Suppressor macrophage treated with lipopolysaccharide for 1 hour (primary cell): ENCODE measurements around the gene CALCOCO1.
"Not testable (repeated sequence)": the region's sequence is repeated elsewhere in the genome, so short reads cannot be mapped to it uniquely, and the experiment has no call there.

Experiments used
- DNase-seq, 3 donors: peaks; one replicate each; pipeline ENCODE4 v3.0.0-alpha.2; 2020 to 2022

CALCOCO1 gene, protein sequence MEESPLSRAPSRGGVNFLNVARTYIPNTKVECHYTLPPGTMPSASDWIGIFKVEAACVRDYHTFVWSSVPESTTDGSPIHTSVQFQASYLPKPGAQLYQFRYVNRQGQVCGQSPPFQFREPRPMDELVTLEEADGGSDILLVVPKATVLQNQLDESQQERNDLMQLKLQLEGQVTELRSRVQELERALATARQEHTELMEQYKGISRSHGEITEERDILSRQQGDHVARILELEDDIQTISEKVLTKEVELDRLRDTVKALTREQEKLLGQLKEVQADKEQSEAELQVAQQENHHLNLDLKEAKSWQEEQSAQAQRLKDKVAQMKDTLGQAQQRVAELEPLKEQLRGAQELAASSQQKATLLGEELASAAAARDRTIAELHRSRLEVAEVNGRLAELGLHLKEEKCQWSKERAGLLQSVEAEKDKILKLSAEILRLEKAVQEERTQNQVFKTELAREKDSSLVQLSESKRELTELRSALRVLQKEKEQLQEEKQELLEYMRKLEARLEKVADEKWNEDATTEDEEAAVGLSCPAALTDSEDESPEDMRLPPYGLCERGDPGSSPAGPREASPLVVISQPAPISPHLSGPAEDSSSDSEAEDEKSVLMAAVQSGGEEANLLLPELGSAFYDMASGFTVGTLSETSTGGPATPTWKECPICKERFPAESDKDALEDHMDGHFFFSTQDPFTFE

DNA sequence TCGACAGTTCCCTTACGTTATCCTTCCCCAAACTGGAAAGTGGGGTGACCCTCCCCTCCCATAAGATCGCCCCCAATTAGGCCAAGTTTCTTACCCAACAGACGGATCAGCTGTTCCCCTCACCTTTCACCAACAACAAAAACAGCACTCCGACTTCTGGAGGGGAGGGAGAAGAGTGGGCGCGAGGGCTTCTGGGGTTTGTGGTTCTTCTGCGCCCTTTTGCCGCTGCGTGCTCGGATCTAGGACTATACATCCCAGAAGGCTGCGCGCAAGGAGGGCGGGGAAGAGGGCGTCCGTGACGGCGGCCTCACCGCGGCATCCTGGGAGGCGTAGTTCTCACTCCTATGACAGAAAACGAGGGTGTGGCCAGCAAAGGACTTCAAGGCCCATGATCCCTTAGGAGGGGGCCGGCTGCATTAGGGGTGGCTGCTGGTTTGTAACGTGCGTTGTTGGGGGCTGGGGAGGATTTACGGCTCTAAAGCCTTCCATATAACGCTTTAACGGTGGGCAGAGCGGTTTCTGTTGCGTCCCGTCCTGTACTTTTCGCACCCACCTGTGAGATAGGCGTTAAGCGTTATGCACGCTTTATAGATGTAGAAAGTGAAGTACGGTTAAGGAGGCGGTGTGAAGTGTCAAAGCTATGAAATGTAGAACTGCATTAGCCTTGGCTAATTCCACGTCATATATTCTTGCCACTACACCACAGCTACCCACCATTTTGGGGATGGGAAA, at the start of gene CALCOCO1:
CALCOCO1 (minus strand) TSS at position 143 of the 732 bp plus-strand sequence. CDS start 2,210 bp downstream, outside the sequence.
- peak; percentile 98 for DNase-seq

DNA sequence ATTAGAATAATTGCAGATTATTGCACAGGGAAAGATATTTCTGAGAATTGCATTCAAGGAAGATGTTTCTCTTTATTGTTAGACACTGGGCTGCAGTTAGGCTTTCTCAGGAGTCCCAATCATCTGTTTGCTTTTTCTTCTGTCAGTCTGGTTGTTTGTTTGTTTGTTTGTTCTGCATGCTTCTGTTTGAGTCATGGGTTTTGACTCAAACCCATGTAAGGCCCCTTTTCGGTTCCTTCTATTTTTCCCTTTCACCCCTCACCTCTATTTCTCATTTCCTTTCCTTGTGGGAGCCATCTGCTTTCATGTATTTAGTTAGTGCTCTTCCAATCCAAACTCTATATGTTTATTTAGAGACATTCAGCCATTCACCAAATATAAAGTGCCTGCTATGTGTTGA, 49.6 kb upstream of the CALCOCO1 start:
- DNase-seq = no peak

DNA sequence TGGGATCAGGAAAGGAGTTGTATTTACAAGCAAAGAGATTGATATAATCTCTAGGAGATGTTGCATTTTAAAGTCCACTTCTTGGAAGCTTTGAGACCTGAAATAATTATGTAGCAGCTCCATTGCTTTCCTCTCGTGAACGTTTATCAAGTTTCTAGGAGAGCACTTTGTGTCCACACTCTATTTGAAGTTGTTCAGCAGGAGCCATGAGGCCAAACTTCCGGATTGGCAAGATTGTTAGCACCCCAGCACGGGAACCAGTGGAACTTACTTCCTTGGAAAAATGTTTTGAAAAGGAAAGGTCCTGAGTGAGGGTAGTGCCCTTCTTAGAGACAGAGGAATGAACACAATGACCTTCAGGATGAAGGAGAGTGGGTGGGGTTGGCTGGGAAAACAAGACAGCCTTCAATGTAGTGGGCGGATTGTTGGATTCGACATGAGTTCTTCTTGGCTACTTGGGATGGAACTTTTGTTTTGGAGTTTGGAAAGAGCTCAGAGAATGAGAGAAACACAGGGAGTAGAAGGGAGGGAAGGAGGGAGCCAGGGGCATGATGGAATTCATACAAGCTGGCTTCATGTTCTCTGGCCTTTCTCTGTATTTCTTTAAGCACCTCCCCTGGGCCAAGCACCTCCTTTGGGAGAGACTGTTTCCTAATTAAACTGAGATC, 48.4 kb upstream of the CALCOCO1 start:
- DNase-seq = no peak

DNA sequence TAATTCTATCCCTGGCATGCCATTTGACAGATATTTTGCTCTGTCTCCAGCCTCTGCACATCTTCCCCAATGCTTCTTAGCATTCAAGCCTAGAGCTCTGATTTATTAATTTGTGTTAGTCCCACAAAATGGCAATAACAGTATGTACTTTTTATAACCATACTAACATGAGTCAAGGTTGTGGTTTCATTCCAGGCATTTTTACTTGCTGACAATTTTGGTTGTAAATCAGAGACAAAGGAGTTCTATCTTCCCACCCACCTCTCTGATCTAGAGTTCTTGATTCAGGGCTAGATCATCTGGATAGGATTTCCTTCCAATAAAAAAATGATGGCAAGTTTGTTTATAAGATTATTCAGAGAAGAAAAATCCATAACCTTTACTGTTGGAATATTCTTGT, 43.0 kb upstream of the CALCOCO1 start:
- no peak for DNase-seq

DNA sequence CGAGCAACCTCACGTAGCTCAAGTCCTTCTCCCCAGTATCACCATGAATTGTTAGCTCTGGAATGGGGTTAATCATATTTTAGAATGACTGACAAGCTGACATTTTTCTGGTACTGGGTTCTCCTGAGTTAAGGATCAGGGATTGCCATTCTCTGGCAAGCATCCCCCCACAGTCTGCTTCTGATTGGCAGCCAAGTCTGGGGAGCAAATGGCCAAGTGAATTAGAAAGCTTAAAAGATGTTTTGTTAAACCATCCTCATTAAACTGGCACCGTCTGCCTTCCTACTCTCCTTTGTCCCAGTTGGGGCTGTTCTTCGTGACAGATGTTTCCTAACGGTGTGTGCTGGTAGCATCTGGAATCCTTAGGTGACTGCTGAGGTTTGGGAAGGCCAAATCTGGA, 41.7 kb upstream of the CALCOCO1 start:
- DNase-seq = no peak

DNA sequence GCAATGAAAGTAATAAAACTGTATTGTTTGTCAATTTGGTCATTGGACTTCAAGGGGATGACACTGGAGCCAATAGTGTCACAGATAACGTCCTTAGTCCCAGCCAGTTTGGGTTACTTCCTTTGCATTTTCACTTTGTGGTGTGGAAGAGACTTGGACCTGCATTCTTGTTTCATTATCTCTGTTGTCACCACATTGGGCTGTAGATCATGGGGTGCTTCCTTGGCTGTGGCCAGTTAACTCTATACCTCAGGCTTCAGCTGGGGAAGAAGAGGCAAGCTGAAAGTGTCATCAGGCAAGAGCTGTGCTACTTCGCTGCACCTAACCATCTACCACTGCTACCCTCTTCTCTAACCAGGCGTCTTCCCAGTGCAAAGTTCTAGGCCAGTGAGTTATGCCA, 39.6 kb upstream of the CALCOCO1 start:
- no peak for DNase-seq

DNA sequence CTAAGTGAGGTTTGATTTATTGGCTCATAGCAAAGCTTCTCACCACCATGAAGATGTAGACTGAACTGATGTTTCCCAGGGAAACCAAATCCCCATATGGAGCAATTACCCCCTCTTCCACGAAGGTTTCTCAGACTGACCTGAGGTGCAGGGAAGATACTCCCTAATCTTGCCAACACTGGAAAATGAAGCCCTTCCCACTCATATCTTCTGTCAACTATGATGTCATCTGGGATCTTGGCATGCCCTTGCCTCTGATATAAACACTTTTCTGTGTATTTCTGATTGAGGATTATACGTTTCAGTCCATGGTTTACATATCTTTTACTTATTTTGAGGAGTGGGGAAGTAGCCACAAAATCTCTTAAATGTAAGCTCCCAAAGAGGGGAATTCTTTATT, 38.6 kb upstream of the CALCOCO1 start:
- DNase-seq = no peak

DNA sequence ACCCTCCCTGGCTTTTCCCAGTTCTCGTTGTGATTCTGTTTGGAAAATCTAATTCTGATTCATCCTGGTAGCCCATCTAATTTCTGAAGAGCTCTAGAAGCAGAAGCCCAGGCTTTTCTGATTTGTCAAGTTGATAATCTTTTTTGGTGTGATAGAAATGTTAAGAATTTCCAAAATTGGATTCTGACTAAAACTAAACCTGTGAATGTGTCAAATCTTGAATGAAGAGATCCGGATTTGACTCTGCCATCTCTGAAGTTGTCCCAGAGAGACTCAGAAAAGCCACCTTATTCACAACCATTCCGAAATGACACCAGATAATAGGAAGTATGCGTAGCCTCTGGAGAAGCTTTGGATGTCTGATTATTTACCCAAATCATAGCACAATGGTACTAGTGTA, 37.4 kb upstream of the CALCOCO1 start:
- DNase-seq = no peak

DNA sequence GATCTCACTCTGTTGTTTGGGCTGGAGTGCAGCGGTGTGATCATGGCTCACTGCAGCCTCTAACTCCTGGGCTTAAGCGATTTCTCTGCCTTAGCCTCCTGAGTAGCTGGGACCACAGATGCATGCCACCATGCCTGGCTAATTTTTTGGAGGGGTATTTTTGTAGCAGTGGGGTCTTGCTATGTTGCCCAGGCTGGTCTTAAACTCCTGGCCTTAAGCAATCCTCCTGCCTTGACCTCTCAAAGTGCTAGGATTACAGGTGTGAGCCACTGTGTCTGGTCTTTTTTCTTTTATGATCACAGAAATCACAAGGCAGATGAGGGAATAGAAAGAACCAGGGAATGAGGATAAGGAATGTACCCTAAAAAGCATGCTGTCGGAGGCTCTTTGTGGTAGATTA, 35.5 kb upstream of the CALCOCO1 start:
- DNase-seq = not testable (repeated sequence)

DNA sequence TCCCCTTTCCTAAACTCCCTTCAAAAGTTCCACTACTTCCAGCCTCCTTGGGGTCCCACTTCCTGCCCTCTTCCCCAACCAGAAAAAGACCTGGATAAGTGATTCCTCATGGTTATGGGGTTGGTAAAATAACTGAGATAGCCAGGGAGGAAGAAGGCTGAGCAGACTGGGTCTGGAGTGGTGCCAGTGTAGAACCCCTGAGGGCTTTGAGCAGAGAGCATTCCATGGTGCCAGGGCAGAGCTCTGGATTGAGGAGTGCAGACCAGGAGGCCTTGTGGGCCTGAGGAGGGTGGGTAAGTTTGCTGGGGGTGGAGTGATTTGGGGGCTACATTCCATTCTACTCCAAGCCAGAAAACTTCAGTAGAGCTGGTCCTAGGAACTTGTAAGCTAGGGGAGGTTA, 34.1 kb upstream of the CALCOCO1 start:
- DNase-seq = no peak

DNA sequence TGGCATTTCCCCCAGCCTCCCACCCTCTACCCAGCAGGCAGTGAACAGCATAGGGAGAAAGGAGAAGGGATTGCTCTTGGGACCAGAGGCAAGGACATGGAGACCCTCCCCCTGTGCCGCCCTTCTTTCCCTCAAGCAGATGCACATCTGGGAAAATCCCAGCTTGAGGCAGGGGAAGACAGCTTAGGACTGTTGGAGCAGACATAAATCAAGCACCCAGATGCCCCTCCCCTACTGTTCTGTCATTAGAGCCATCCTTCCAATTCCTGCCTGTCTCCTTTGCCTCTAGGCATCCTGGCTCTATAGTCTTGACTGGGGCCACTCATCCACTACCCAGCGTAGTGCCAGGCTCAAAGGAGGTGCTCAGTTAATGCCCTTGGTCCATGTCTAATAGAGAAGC, 32.0 kb upstream of the CALCOCO1 start:
- DNase-seq = no peak

DNA sequence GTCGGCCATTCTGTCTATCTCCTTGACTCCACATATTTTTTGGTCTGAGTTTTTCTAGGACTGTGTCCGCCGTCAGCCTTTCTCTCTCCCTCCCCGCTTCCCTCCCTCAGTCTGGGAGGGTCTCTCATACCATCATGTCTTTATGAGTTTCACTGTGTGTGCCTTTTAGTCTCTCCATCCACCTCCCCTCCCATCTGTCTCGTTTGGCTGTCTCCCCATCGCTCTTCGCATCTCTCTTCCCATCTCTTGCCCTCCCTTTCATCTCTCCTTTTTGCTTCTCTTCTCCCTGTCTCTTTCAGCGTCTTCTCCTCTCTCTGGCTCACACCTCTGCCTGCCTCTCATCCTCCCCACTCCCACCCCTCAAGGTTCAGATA, 31.5 kb upstream of the CALCOCO1 start:
- DNase-seq = no peak

DNA sequence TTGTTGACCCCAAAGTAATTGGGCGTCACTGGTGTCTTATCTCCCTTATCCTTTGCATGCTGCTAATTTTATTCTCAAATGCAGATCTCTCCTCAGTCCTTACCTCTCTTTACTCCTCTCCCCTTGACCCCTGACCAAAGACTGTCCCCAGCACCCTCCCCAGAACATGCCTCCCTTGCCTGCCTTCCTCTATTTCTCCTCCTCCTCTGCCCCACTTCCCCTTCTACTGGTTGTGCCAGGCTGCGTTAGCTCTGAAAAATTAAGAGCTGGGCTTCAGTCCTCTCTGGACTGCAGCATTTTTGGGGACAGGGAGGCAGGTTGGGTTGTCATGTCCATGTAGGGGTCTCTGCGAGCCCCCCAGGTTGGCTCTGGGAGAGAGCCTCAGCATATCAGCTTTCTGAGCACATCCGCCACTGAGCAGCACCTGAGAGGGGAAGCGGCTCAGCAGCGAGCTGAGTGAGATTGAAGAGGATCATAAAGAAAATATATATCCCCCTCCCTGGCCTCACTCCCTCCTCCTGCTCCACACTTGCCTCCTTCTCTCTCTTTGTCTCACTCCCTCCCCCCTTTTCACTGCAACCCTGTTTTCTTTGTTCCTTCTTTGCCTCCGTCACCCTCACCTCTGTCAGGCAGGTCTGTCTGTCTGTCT, 31.0 kb upstream of the CALCOCO1 start:
- no peak for DNase-seq

DNA sequence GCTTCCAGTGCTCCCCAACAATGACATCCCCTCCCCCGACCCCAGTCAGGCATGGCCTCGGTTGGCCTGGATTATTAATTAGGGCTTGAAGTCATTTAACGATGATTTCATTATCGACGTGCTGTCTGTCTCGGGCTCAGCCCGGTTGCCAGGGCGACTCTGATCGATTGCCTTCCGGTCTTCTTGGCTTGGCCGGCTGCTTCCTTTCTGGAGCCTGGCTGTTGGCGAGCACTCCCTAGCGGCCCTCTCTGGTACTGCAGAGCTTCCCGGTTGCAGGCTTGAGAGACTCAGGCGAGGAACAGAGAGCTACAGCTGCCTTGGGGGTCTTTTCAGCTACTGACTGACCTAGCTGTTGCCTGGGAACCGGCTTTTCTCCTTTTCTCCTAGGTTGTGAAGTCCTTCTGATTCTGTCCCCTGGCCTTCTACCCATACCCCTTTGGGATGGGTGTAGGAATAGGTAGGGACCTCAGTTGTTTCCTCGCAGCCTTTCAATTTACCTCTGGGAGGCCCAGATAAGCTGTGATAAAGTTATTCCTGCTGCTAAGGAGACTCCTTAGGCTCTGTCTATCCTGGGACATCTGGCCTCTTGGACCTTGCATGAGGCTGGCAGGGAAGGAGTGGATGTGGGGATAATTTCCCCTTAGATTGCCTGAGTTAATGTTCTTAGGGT, 30.0 kb upstream of the CALCOCO1 start:
- DNase-seq = peak; percentile 77 to 87 (median 85)

DNA sequence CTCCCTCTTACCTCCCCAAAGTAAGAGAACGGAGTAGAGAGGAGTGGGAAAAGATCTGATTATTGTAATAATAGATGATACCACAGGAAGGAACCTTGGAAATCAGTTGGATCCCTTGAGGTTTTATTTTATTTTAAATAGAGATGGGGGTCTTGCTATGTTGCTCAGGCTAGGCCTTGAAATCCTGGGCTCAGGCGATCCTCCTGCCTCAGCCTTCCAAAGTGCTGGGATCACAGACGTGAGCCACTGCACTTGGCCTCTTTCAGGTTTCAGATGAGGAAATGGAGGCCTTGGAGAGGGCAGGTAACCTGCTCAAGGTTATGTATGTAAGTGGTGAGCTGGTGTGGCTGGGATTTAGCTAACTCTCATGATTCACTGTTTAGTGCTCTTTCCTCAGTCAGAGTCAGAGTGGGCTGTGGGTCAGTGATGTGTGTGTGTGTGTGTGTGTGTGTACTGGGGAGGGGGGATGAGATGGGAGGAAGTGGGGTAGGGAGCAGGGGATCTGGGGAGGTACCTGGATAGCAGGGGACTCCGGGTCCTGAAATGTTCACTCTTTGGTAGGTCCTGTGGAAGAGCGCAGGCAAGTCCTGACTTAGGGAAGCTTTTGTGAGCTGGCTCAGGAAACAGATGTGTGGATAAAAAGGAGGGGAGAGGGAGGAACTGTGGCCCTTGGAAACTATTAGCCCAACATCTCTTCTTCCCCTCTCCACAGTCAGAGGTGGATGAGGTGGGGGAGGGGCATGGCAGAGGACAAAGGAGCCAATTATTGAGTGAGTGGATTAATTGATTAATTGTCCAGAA, 29.2 kb upstream of the CALCOCO1 start:
- DNase-seq = no peak

DNA sequence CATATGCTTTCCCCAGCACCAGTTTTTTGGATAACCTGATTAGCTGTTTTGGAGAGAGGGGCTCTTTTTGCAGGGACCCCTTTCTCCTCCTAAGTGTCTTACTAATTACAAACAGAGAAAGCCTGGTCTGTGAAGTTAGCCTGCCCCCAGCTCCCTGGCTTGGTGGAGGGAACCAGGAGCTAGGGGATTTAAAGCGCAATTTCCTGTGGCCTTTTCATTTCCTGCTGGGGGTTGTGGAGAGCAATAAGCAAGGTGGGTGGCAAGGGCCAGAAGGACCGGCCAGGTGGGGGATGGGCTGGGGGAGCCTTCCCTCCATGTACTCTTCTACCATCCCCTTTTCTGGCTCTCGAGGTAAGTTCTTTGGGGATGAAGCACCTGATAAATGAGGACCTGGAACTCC, 28.6 kb upstream of the CALCOCO1 start:
- no peak for DNase-seq

DNA sequence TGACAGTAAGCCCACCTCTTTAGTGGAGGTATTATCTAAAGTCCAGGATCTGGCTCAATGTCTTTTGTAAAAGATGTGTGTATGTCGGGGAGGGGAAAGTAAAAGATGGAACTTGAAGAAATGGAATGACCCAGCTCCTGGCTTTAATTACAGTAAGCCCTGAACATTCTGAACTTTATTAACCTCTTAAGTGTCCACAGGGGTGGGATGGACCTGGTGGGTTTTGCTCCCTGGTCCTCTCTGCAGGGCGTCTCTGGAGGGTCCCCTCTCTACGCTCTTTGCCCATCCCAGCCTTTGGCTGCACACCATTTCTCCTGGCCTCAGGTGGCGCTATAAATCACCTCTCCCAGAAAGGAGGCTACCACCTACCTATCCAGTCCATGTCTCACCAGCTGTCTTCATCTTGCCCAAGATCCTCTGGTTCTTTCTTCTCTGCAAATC, 28.2 kb upstream of the CALCOCO1 start:
- DNase-seq = no peak

DNA sequence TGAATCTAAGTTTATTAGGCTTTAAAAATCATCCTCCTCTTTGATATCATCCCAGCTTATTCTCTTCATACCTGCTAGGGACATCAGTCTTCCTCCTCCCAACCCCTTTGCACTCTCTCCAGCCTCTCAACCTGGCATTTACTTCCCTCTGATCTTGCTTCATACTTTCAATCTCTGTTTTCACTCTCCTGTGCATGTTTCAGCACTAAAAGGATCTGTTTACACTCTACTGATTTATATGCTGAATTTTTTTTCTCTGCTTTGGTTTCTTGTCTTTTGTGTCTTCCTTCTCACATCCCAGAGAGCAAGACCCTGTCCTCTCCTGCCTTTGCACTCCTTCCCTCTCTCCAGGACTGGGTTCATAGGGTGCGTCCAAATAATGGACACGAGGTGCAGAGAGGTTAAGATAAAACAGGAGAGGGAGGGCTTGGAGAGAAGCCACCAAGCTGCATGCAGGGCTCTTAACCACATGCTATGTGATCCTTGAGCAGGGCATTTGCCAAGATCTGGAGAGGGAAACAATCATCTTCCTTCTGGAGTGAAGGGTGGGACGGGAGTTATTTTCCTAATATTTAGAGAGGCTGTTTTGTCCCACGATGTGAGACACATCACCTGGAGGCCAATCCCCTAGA, 27.5 kb upstream of the CALCOCO1 start:
- no peak for DNase-seq

DNA sequence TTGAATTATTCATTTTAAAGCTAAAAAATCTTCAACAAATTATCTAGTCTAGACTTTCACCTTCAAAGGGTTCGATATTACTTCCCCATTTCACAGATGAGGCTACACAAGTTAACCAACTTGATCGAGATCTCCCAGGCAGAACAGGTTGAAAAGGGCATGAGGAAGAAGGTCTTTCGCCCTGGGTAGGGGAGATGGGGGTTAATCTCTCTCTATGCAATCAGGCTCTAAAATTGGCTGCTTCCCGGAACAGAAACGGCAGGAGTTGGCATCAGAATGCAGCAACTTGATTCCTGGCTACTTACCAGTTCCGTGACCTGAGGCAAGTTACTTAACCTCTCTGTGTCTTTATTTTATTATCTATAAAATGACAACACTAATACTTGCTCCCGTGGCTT, 26.9 kb upstream of the CALCOCO1 start:
- no peak for DNase-seq

DNA sequence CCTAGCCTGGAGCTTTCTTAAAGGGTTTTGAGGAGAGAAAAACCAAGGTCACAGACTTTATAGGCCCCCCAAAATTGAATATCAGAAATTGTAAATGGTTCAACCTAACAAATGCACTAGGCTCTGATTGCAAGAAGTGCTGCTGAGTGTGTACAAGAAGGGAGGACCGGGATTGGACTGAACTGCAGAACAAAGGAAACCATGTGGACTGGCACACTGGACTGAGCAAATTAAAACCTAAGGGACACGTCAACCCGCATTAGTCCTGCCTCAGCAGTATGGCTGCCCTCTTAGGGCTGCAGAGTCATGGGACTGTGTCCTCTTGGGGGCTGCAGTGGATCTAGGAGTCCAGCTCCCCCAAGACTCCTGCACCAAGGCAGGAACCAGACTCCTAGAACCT, 25.4 kb upstream of the CALCOCO1 start:
- DNase-seq = no peak

DNA sequence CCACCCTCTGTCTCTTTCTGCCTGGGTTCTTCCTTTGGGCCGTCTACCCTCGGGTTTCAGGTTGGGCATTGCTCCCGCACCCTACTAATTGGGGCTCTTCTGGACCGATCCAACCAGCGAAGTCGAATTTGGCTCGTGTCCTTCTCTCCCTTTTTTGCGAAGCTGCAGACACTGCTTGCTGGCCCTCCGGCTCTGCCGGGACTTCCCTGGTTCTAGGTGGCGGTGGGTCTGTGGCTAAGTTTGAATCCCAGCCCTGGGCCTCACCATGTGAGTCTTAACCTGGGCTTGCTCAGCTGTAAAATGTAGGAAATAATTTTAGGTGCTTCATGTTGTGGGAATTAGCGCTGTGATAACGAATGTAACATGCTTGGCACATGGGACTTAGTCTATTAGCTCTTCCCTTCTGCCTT, 24.9 kb upstream of the CALCOCO1 start:
- no peak for DNase-seq
